ENCODE measurements around the gene ABI1.

ABI1 gene

DNA sequence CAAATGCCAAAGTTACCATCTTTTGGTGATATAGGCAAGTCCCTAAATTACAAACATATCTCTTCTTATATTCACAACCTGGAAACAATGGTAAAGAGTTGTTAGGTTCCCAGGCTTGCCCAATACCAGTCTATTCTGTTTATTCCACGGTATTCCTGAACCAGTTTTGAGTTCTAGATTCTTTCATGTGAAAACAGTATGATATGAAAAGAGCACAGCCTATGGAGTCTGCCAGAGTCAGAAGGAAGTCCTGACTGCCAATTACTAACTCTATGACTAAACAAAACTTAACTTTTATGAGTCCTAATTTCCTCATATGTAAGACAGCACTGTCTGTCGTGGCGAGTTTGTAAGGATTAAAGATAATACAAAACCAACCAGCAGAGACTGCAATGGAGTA lies 5.6 kb downstream of the ABI1 start:
- no peak for TF ChIP-seq SPI1 (IDR thresholded peaks at IDR 0.05; ENCODE audit: borderline replicate concordance, low read depth)
- TF ChIP-seq, protein P1, sequence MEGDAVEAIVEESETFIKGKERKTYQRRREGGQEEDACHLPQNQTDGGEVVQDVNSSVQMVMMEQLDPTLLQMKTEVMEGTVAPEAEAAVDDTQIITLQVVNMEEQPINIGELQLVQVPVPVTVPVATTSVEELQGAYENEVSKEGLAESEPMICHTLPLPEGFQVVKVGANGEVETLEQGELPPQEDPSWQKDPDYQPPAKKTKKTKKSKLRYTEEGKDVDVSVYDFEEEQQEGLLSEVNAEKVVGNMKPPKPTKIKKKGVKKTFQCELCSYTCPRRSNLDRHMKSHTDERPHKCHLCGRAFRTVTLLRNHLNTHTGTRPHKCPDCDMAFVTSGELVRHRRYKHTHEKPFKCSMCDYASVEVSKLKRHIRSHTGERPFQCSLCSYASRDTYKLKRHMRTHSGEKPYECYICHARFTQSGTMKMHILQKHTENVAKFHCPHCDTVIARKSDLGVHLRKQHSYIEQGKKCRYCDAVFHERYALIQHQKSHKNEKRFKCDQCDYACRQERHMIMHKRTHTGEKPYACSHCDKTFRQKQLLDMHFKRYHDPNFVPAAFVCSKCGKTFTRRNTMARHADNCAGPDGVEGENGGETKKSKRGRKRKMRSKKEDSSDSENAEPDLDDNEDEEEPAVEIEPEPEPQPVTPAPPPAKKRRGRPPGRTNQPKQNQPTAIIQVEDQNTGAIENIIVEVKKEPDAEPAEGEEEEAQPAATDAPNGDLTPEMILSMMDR (IDR thresholded peaks at IDR 0.05; ENCODE audit: insufficient read depth, low read length) = no peak
- TF ChIP-seq GABPA (IDR thresholded peaks at IDR 0.05; ENCODE audit: low read depth) = no peak
- TF ChIP-seq, protein P2, sequence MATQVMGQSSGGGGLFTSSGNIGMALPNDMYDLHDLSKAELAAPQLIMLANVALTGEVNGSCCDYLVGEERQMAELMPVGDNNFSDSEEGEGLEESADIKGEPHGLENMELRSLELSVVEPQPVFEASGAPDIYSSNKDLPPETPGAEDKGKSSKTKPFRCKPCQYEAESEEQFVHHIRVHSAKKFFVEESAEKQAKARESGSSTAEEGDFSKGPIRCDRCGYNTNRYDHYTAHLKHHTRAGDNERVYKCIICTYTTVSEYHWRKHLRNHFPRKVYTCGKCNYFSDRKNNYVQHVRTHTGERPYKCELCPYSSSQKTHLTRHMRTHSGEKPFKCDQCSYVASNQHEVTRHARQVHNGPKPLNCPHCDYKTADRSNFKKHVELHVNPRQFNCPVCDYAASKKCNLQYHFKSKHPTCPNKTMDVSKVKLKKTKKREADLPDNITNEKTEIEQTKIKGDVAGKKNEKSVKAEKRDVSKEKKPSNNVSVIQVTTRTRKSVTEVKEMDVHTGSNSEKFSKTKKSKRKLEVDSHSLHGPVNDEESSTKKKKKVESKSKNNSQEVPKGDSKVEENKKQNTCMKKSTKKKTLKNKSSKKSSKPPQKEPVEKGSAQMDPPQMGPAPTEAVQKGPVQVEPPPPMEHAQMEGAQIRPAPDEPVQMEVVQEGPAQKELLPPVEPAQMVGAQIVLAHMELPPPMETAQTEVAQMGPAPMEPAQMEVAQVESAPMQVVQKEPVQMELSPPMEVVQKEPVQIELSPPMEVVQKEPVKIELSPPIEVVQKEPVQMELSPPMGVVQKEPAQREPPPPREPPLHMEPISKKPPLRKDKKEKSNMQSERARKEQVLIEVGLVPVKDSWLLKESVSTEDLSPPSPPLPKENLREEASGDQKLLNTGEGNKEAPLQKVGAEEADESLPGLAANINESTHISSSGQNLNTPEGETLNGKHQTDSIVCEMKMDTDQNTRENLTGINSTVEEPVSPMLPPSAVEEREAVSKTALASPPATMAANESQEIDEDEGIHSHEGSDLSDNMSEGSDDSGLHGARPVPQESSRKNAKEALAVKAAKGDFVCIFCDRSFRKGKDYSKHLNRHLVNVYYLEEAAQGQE (IDR thresholded peaks at IDR 0.05; ENCODE audit: insufficient replicate concordance, low read depth) = no peak
- TF ChIP-seq POLR2AphosphoS5 (IDR thresholded peaks at IDR 0.05; ENCODE audit: low read depth) = no peak
- no peak overlapping the region for H3K4me3 ChIP-seq (replicated peaks; ENCODE audit: insufficient read depth, low read length)
- H3K27ac ChIP-seq (replicated peaks) = no peak overlapping the region
- no peak for DNase-seq (ENCODE audit: low read depth in 1 of 2, low spot score in 1 of 2)
- no peaks in the 10 kb centered on the region for H3K27me3 ChIP-seq (ENCODE audit: insufficient read depth, poor library complexity, severe bottlenecking)

DNA sequence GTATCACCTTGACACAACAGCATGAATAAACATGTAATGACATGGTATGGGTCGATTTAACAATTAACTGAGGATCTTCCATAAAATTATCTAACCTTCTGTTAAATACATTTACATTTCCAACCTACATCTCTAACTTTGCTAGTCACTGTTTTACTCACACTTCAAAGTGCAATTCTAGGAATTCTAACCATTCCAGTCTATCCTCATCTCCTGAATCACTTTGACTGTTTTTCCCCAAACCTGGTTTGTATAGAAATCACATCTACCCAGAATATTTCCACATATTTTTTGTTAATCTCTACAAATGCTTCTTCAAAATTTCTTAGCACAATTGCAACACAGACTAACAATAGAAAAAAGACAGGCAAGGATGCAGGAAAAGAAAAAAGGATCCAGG lies 6.2 kb downstream of the ABI1 start:
- H3K27ac ChIP-seq (replicated peaks) = no peak overlapping the region

DNA sequence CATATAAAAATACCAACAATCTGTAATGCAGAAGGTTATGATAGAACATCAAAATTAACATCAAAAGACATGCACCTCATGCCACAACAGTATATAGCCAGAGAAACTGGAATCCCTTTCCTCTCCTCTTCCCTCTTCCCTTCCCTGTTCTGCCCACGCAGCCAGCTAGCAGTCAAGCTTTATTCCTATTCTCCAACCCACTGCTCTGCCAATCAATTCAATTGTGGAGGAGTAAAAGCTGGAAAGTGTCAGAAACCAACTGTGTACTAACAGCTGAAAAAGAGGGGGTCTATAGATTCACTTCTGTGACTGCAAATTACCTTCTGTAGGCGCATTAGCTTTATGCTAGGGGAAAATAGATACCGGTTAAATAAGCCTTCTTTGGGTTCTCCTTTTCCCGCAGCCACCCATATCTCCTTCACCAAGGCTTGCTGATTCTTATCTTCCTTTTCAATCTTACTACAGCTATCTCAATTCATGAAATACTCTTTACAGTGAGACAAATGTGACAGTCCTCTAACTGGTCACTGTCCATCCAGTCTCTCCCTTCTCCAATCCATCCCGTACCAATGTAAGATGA lies 16.3 kb downstream of the ABI1 start:
- DNase-seq (ENCODE audit: low read depth in 1 of 2, low spot score in 1 of 2) = no peak
- H3K27ac ChIP-seq (replicated peaks) = no peak overlapping the region
- H3K27me3 ChIP-seq (ENCODE audit: insufficient read depth, poor library complexity, severe bottlenecking) = no peaks in the 10 kb centered on the region
- no peak overlapping the region for H3K4me3 ChIP-seq (replicated peaks; ENCODE audit: insufficient read depth, low read length)
- TF ChIP-seq SPI1 (IDR thresholded peaks at IDR 0.05; ENCODE audit: borderline replicate concordance, low read depth) = no peak

More for the DNA sequence above, 6.2 kb downstream of the ABI1 start:
- no peaks in the 10 kb centered on the region for H3K27me3 ChIP-seq (ENCODE audit: insufficient read depth, poor library complexity, severe bottlenecking)
- no peak for DNase-seq (ENCODE audit: low read depth in 1 of 2, low spot score in 1 of 2)
- H3K4me3 ChIP-seq (replicated peaks; ENCODE audit: insufficient read depth, low read length) = no peak overlapping the region
- no peak for TF ChIP-seq GABPA (IDR thresholded peaks at IDR 0.05; ENCODE audit: low read depth)
- no peak for TF ChIP-seq POLR2AphosphoS5 (IDR thresholded peaks at IDR 0.05; ENCODE audit: low read depth)
- TF ChIP-seq, protein P2 (IDR thresholded peaks at IDR 0.05; ENCODE audit: insufficient replicate concordance, low read depth) = no peak
- TF ChIP-seq, protein P1 (IDR thresholded peaks at IDR 0.05; ENCODE audit: insufficient read depth, low read length) = no peak
- TF ChIP-seq SPI1 (IDR thresholded peaks at IDR 0.05; ENCODE audit: borderline replicate concordance, low read depth) = no peak

DNA sequence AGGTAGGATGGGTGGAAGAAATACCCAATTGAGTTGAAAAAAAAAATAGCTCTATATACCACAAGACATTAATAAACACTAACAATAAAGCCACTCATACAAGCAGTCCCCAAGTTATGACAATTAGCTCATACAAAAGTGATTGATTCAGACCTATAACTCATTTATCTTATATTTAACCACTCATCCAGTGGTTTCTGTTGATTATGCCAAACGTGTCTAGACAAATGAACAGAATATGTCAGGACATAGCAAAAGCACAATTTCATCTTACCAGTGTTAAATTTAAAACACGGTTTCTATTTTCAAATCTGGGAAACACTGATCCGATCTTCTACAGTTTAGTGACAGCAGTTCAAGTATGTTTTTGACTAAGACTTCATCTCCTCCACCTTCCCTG lies 17.0 kb downstream of the ABI1 start:
- H3K4me3 ChIP-seq (replicated peaks; ENCODE audit: insufficient read depth, low read length) = no peak overlapping the region
- H3K27me3 ChIP-seq (ENCODE audit: insufficient read depth, poor library complexity, severe bottlenecking) = no peaks in the 10 kb centered on the region
- no peak overlapping the region for H3K27ac ChIP-seq (replicated peaks)
- no peak for DNase-seq (ENCODE audit: low read depth in 1 of 2, low spot score in 1 of 2)
- no peak for TF ChIP-seq SPI1 (IDR thresholded peaks at IDR 0.05; ENCODE audit: borderline replicate concordance, low read depth)
- TF ChIP-seq, protein P1 (IDR thresholded peaks at IDR 0.05; ENCODE audit: insufficient read depth, low read length) = no peak
- no peak for TF ChIP-seq GABPA (IDR thresholded peaks at IDR 0.05; ENCODE audit: low read depth)
- TF ChIP-seq POLR2AphosphoS5 (IDR thresholded peaks at IDR 0.05; ENCODE audit: low read depth) = no peak
- TF ChIP-seq, protein P2 (IDR thresholded peaks at IDR 0.05; ENCODE audit: insufficient replicate concordance, low read depth) = no peak

All from HL-60 (cell line).